ENCODE measurements around the gene TIAM2.

DNA sequence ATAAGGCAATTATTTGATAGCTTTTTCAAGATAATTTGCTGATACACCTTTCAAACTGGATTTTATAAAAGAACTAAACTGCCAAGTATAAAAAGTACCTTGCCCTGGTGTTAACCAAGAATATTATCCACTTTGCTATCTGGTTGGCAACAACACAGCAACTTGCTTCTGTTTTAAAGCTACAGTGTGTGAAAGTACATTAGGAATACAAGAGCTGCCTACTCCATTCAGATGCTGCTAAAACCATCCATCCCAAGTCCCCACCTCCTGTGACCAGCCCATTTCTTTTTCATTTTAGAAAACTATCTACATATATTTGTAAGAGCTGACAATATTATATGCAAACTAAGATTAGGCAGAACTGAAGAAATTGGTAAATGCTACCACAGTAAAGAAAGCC, 281.5 kb downstream of the TIAM2 start:
- TF ChIP-seq, protein P1, sequence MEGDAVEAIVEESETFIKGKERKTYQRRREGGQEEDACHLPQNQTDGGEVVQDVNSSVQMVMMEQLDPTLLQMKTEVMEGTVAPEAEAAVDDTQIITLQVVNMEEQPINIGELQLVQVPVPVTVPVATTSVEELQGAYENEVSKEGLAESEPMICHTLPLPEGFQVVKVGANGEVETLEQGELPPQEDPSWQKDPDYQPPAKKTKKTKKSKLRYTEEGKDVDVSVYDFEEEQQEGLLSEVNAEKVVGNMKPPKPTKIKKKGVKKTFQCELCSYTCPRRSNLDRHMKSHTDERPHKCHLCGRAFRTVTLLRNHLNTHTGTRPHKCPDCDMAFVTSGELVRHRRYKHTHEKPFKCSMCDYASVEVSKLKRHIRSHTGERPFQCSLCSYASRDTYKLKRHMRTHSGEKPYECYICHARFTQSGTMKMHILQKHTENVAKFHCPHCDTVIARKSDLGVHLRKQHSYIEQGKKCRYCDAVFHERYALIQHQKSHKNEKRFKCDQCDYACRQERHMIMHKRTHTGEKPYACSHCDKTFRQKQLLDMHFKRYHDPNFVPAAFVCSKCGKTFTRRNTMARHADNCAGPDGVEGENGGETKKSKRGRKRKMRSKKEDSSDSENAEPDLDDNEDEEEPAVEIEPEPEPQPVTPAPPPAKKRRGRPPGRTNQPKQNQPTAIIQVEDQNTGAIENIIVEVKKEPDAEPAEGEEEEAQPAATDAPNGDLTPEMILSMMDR (conservative IDR thresholded peaks at IDR 0.05; ENCODE audit: low read depth in 2 of 2): no peak
- TF ChIP-seq POLR2AphosphoS5 (IDR thresholded peaks at IDR 0.05; ENCODE audit: low read depth) (no peak), EZH2 (IDR thresholded peaks at IDR 0.05; ENCODE audit: low read depth, unreplicated experiment) (no peak), CREB1 (CRISPR knock-in tag; IDR thresholded peaks at IDR 0.05; ENCODE audit: low read depth) (no peak), EZH2phosphoT487 (IDR thresholded peaks at IDR 0.05; ENCODE audit: unreplicated experiment) (no peak), JUNB (IDR thresholded peaks at IDR 0.05; ENCODE audit: unreplicated experiment) (no peak)
- TF ChIP-seq, protein P2, sequence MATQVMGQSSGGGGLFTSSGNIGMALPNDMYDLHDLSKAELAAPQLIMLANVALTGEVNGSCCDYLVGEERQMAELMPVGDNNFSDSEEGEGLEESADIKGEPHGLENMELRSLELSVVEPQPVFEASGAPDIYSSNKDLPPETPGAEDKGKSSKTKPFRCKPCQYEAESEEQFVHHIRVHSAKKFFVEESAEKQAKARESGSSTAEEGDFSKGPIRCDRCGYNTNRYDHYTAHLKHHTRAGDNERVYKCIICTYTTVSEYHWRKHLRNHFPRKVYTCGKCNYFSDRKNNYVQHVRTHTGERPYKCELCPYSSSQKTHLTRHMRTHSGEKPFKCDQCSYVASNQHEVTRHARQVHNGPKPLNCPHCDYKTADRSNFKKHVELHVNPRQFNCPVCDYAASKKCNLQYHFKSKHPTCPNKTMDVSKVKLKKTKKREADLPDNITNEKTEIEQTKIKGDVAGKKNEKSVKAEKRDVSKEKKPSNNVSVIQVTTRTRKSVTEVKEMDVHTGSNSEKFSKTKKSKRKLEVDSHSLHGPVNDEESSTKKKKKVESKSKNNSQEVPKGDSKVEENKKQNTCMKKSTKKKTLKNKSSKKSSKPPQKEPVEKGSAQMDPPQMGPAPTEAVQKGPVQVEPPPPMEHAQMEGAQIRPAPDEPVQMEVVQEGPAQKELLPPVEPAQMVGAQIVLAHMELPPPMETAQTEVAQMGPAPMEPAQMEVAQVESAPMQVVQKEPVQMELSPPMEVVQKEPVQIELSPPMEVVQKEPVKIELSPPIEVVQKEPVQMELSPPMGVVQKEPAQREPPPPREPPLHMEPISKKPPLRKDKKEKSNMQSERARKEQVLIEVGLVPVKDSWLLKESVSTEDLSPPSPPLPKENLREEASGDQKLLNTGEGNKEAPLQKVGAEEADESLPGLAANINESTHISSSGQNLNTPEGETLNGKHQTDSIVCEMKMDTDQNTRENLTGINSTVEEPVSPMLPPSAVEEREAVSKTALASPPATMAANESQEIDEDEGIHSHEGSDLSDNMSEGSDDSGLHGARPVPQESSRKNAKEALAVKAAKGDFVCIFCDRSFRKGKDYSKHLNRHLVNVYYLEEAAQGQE (IDR thresholded peaks at IDR 0.05; ENCODE audit: unreplicated experiment): no peak
- TF ChIP-seq, protein P3, sequence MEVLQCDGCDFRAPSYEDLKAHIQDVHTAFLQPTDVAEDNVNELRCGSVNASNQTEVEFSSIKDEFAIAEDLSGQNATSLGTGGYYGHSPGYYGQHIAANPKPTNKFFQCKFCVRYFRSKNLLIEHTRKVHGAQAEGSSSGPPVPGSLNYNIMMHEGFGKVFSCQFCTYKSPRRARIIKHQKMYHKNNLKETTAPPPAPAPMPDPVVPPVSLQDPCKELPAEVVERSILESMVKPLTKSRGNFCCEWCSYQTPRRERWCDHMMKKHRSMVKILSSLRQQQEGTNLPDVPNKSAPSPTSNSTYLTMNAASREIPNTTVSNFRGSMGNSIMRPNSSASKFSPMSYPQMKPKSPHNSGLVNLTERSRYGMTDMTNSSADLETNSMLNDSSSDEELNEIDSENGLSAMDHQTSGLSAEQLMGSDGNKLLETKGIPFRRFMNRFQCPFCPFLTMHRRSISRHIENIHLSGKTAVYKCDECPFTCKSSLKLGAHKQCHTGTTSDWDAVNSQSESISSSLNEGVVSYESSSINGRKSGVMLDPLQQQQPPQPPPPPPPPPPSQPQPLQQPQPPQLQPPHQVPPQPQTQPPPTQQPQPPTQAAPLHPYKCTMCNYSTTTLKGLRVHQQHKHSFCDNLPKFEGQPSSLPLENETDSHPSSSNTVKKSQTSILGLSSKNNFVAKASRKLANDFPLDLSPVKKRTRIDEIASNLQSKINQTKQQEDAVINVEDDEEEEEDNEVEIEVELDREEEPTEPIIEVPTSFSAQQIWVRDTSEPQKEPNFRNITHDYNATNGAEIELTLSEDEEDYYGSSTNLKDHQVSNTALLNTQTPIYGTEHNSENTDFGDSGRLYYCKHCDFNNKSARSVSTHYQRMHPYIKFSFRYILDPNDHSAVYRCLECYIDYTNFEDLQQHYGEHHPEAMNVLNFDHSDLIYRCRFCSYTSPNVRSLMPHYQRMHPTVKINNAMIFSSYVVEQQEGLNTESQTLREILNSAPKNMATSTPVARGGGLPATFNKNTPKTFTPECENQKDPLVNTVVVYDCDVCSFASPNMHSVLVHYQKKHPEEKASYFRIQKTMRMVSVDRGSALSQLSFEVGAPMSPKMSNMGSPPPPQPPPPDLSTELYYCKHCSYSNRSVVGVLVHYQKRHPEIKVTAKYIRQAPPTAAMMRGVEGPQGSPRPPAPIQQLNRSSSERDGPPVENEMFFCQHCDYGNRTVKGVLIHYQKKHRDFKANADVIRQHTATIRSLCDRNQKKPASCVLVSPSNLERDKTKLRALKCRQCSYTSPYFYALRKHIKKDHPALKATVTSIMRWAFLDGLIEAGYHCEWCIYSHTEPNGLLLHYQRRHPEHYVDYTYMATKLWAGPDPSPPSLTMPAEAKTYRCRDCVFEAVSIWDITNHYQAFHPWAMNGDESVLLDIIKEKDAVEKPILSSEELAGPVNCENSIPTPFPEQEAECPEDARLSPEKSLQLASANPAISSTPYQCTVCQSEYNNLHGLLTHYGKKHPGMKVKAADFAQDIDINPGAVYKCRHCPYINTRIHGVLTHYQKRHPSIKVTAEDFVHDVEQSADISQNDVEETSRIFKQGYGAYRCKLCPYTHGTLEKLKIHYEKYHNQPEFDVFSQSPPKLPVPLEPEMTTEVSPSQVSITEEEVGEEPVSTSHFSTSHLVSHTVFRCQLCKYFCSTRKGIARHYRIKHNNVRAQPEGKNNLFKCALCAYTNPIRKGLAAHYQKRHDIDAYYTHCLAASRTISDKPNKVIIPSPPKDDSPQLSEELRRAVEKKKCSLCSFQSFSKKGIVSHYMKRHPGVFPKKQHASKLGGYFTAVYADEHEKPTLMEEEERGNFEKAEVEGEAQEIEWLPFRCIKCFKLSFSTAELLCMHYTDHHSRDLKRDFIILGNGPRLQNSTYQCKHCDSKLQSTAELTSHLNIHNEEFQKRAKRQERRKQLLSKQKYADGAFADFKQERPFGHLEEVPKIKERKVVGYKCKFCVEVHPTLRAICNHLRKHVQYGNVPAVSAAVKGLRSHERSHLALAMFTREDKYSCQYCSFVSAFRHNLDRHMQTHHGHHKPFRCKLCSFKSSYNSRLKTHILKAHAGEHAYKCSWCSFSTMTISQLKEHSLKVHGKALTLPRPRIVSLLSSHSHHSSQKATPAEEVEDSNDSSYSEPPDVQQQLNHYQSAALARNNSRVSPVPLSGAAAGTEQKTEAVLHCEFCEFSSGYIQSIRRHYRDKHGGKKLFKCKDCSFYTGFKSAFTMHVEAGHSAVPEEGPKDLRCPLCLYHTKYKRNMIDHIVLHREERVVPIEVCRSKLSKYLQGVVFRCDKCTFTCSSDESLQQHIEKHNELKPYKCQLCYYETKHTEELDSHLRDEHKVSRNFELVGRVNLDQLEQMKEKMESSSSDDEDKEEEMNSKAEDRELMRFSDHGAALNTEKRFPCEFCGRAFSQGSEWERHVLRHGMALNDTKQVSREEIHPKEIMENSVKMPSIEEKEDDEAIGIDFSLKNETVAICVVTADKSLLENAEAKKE (CRISPR knock-in tag; IDR thresholded peaks at IDR 0.05): no peak
